Mucosa of rectum (tissue), 2 donors: ENCODE data around the gene GGN.

Source experiments
- H3K27ac ChIP-seq, 2 donors: one replicate each; pipeline ENCODE4 v1.7.0; 2013; ENCODE audit warnings: inconsistent platforms in 2 of 2, low read depth in 2 of 2, low read length in 2 of 2
- H3K27me3 ChIP-seq, 2 donors: one replicate each; pipeline ENCODE4 v1.7.0; 2013; ENCODE audit warnings: low read length in 2 of 2; ENCODE audit not compliant: control insufficient read depth in 2 of 2, insufficient read depth in 2 of 2
- H3K36me3 ChIP-seq, 2 donors: one replicate each; pipeline ENCODE4 v1.7.0; 2013; ENCODE audit warnings: low read length in 2 of 2; ENCODE audit not compliant: control insufficient read depth in 2 of 2, insufficient read depth in 2 of 2
- H3K4me1 ChIP-seq, 2 donors: one replicate each; pipeline ENCODE4 v1.7.0; 2013; ENCODE audit warnings: low read length in 2 of 2, mild to moderate bottlenecking in 1 of 2; ENCODE audit not compliant: control insufficient read depth in 2 of 2, insufficient read depth in 2 of 2
- H3K4me3 ChIP-seq, 2 donors: one replicate each; pipeline ENCODE4 v1.7.0; 2013; ENCODE audit warnings: low read length in 2 of 2
- H3K9ac ChIP-seq, 2 donors: one replicate each; pipeline ENCODE4 v1.7.0; 2013; ENCODE audit warnings: low read length in 2 of 2, low read depth in 1 of 2, mild to moderate bottlenecking in 1 of 2
- H3K9me3 ChIP-seq, 2 donors: one replicate each; pipeline ENCODE4 v1.7.0; 2013; ENCODE audit warnings: low read length in 2 of 2; ENCODE audit not compliant: control insufficient read depth in 2 of 2
- donor health status: healthy.
- donor health status: Normal muscosa, but diverticular disease.

The GGN gene

DNA sequence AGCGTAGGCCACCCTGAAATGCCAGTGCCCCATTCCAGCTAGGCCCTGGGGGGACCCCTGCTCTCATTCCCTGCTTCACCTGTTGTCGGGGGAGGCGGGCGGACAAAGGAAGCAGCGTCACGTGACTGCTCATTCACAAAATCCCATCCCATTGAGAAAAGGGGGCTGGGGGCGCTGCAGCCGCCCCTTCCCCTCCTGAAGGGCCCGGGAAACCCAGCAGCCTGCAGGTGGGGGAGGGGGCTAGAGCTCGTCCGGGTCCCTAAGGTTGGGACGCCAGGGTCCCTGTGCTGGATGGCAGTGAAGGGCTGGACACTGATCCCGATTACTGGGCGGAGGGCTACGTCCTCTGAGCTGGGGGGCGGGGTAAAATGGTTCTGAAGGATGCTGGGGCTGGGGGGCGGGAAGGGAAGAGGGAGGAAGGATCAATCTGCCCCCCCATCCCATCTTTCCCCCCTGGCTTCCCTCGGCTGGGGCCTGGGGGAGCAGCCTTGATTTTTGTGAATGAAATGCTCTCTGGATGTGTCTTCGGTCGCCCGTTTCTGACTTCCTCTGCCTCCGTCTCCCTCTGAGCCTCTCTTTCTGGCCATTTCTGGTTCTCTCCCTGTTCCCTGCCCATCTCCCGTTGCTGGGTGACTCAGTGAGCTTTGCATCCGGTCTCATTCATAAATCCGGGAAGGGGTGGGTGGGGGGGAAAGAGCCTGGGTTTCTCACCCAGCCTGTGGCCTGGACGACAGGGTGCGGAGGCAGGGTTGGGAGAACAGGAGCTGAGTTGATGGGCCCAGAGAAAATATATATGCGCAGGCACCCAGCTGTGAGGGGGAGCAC is 1.5 kb upstream of the GGN start:
- H3K4me3 ChIP-seq = no peak overlapping the region
- no peak overlapping the region for H3K27ac ChIP-seq
- no peaks in the 10 kb centered on the region for H3K9me3 ChIP-seq
- peaks cover 13 to 14% of the 10 kb centered on the region in 2 donors for H3K27me3 ChIP-seq
- peaks cover 11 to 16% of the 10 kb centered on the region in 2 donors for H3K4me1 ChIP-seq
- no peak overlapping the region for H3K9ac ChIP-seq
- H3K36me3 ChIP-seq = peaks cover 0 to 1% of the 10 kb centered on the region in 2 donors

DNA sequence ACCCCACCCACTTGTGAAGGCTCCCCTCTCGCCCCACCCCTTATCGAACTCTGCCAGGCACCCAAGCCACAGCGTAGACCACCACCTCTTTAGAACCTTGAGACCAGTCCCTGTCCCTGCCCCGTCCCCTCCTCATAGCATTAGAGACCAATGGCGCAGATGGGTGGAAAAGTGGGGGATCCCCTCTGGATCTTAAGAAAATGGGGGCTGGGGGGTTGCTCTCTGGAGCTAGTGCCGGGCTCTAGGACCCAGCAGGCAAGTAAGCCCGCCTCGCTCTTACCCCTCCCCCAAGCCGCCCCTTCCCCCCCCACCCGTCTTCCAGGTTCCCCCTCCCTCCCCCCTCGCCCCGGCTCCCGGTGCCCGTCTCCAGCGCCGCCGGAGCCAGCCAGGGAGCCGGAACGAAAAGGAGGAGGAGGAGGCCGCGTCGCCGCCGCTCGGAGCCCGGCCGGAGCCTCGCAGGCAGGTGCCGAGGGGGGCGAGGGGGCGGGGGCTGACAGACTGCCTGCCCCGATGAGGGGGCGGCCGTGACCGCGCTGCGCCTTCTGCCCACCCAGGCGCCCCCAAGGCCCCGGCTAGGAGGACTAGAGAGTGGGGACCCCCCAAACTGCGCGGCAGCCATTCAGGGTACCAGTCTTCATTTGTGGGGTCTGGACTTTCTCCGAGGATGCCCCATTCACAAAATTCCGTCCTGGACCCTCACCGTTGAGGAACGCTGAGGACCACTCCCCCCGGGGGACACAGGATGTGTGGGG is 691 bp upstream of the GGN start, which contains the start of gene SPRED3:
SPRED3 (plus strand) TSS at position 349 of the 752 bp plus-strand sequence. CDS start 1,606 bp downstream, outside the sequence.
- H3K27me3 ChIP-seq = peaks cover 6% of the 10 kb centered on the region in 2 donors
- peak within 1 kb of the TSS; percentile 31 to 60 for H3K4me3 ChIP-seq

DNA sequence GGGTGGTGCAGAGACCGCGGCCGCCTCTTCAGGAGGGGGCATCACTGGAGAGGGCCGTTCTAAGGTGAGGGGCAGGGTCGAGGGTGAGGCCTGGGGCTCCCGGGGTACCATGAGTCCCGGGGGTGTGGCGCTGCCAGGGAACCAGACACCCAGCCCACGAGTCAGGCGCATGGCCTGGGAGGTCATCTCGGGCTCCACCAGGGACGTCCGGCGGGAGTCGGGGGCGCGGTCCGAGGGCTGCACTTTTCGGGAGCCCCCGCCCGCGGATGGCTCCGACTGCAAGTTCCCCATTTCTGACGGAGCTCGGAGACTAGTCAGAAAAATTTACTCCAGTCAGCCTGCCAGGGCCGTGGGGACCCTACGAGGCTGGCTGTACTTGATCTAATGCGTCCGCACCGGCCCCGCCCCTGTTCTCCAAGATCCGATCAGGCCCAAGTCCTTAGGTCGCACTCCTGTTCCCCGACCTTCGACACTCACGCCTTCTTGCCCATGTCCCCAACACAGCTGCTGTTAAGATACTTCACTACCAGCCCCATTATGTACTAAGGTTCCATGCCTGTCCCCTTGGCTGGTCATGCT is 774 bp downstream of the GGN start:
- Histone ChIP-seq H3K4me3 (peak overlapping the region; percentile 31 to 60), H3K9ac (no peak overlapping the region), H3K4me1 (peaks cover 11 to 16% of the 10 kb centered on the region in 2 donors), H3K36me3 (peaks cover 15 to 20% of the 10 kb centered on the region in 2 donors), H3K27ac (no peak overlapping the region), H3K27me3 (peaks cover 6% of the 10 kb centered on the region in 2 donors), H3K9me3 (no peaks in the 10 kb centered on the region)

More for the DNA sequence above, 691 bp upstream of the GGN start, which contains the start of gene SPRED3:
- Histone ChIP-seq H3K27ac (no peak within 1 kb of the TSS), H3K36me3 (peaks cover 3 to 8% of the 10 kb centered on the region in 2 donors), H3K4me1 (peaks cover 11 to 16% of the 10 kb centered on the region in 2 donors), H3K9me3 (no peaks in the 10 kb centered on the region), H3K9ac (no peak within 1 kb of the TSS)

DNA sequence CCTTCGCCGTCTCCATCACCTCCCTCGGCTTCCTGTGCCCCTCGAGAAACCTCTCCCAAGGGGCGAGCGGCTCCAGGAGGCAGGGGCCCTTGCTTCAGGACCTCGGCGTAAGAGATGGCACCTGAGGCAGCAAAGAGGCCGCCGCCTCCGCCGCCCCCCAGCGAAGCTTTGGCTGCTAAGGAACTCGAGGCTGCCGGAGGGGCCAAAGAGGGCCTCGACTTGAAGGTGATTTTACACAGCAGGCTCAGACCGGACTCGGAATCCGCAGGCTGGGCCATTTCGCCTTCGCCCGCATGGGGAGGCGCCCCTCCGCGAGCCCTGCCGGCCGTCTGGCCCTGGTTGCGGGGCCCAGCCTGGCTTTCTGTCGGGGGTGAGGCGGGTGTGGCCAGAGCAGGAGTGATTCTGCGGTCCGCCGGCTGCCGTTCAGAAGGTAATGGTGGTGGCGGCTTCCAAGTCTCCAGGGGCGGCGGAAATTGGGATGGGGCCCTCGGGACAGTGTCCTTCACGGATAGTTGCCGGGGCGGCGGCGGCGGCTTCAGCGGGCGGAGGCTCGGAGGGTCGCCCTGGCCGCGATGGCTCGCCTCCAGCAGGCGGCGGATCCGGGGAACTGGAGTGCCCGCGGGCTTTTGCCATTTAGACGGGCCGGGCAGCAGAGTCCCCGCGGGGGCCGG is 1.4 kb downstream of the GGN start:
- Histone ChIP-seq H3K27ac (no peak overlapping the region), H3K36me3 (peaks cover 21 to 26% of the 10 kb centered on the region in 2 donors), H3K27me3 (peaks cover 6% of the 10 kb centered on the region in 2 donors), H3K9ac (no peak overlapping the region), H3K4me3 (no peak overlapping the region), H3K9me3 (no peaks in the 10 kb centered on the region), H3K4me1 (peaks cover 11 to 16% of the 10 kb centered on the region in 2 donors)

DNA sequence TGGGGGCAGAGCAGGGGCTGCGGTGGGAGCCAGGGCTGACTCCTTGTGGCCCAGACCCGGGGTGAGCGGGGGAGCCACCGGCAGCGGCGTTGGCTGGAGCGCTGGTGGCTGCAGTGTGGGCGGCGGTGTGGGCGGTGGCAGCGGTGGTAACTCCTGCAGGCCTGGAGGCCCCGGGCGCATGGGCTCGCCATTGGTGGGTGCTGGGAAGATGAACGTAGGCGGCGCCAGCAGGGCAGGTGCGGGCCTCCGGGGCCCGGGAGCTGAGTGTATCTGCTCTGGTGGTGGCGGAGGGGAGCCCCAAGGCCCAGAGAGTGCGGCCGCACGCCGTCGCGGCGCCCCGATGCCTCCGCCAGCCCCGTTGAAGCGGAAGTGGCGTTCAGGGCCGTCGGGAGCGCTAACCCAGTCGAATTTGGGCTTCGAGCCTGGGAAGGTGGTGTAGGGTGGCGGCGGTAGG is 2.0 kb downstream of the GGN start:
- Histone ChIP-seq H3K4me3 (no peak overlapping the region), H3K27me3 (peaks cover 0 to 6% of the 10 kb centered on the region in 2 donors), H3K4me1 (peaks cover 11 to 16% of the 10 kb centered on the region in 2 donors), H3K27ac (no peak overlapping the region), H3K36me3 (peaks cover 27 to 32% of the 10 kb centered on the region in 2 donors), H3K9ac (no peak overlapping the region), H3K9me3 (no peaks in the 10 kb centered on the region)

DNA sequence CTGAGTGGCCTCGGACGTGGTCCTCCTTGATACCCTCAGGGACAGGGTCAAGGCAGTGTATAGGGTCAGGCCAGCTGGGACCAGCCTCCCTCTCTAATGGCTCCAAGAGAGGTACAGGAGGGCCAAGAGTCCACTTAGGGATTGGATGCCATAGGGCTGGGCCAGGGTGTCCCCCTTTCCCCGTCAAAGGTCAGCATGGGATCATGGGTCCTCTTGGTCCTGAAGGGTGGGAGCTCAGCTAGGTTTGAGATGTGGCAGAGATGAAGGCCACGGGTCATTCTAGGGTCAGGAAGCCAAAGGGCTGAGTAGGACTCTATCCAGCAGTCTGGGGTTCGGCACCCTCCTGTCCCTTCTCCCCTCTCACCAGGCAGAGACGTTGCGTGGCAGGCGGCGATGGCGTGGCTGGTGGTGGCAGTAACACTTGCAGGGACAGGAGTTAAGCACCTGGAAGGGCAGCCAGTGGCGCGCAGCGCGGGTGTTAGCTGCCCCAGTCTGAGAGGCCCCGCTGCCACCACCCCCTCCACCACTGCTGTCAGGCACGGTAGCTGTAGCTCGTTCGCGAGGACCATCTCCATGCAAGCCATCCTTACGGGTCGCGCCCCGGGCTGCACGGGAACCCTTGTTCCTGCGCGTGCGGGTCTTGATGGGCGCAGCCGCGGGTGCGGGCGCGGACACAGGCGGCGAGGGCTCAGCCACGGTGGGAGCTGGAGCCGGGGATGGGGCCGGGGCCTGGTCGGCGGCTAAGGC is 2.6 kb downstream of the GGN start:
- Histone ChIP-seq H3K36me3 (peaks cover 33 to 38% of the 10 kb centered on the region in 2 donors), H3K4me1 (peaks cover 11 to 16% of the 10 kb centered on the region in 2 donors), H3K9ac (no peak overlapping the region), H3K27me3 (peaks cover 0 to 6% of the 10 kb centered on the region in 2 donors), H3K4me3 (no peak overlapping the region), H3K27ac (no peak overlapping the region), H3K9me3 (no peaks in the 10 kb centered on the region)

DNA sequence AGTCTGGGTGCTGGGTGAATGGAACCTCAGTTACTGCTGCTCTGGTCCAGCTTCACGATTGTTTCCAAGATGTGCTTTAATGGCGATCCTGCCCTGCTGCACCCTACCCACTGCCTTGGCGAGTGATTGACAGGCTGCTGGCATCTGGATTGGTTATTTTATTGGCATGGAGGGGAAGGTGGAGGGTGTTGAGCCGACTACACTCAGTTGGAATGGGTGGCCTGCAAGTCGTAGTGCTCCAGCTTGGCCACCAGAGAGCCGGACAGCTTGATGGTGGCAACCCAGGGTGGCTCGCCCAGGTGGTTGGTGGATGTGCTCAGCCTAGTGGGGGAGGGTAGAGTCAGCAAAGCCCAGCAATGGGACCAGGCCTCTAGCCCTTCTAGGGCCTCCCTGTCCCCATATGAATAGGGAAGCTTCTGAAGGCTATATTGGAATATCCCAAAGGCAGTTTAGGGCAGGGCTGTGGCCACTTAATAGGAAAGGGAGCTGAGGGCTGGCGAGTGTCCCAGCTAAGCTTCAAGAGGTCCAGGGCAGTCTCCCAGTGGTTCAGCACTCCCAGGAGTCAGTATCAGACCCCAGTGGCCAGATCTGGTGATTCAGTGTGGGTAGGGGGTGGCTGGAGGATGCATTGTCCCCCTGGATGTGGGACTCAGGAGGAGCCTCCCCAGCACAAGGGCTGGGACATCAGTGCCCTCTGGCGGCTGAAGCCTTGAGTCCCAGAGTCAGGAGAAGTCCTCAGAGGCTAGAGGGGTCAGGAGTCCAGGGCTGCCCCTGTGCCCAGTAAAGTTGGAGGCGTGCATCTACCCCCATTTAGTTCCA is 3.4 kb downstream of the GGN start:
- H3K27me3 ChIP-seq = peaks cover 0 to 3% of the 10 kb centered on the region in 2 donors

DNA sequence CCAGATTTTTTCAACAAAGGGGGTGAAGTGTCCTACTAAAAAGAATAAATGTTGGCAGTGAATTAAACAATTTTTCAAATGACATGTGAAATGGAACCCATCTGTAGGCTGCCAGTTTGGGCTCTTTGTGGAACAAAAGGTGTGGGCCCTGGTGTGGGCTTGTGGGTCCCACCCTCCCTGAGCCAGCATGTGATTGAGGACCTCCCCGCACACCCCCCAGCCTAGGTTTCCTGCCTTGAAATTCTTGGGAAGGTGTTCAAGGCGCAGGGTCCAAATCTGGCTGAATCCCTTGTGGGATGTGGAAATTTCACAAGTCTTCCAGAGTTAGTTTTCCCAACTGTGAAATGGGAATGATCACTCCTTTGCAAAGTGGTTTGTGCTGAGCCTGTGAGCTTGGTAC is 4.1 kb downstream of the GGN start:
- Histone ChIP-seq H3K9me3 (no peaks in the 10 kb centered on the region), H3K4me1 (peaks cover 11 to 13% of the 10 kb centered on the region in 2 donors), H3K9ac (no peak overlapping the region), H3K4me3 (no peak overlapping the region), H3K27me3 (no peaks in the 10 kb centered on the region), H3K27ac (no peak overlapping the region), H3K36me3 (peaks cover 41 to 50% of the 10 kb centered on the region in 2 donors)

More for the DNA sequence above, 3.4 kb downstream of the GGN start:
- H3K4me1 ChIP-seq = peaks cover 11 to 16% of the 10 kb centered on the region in 2 donors
- H3K9me3 ChIP-seq = no peaks in the 10 kb centered on the region
- no peak overlapping the region for H3K27ac ChIP-seq
- no peak overlapping the region for H3K9ac ChIP-seq
- peaks cover 35 to 43% of the 10 kb centered on the region in 2 donors for H3K36me3 ChIP-seq
- no peak overlapping the region for H3K4me3 ChIP-seq
